K562 (cell line): ENCODE measurements around the gene CCPG1. TPM values are rescaled to one million over a fixed set of nuclear protein-coding genes. Genes with fewer than 3 reads are reported as not detected.

Experiments
- ARNT ChIP-seq, 2 experiments: fragments of 450-650 bp; IDR thresholded peaks; 2 replicates each; pipeline ENCODE4 v1.6.1; 2016; ENCODE audit warnings: mild to moderate bottlenecking in 1 of 2
- ASH1L ChIP-seq: fragments of 450-650 bp; IDR thresholded peaks from 2 replicates; pipeline ENCODE4 v1.6.1; 2018; ENCODE audit warnings: borderline replicate concordance, mild to moderate bottlenecking, low read depth; ENCODE audit not compliant: partially characterized antibody
- CC2D1A ChIP-seq: fragments of 450-650 bp; IDR thresholded peaks from 2 replicates; pipeline ENCODE4 v1.6.1; 2017; ENCODE audit warnings: mild to moderate bottlenecking
- E2F6 ChIP-seq, 2 experiments: IDR thresholded peaks; 2 replicates each; pipeline ENCODE4 v1.6.1; 2011; ENCODE audit warnings: borderline replicate concordance in 1 of 2, control low read depth in 1 of 2, low read depth in 1 of 2, low read length in 1 of 2, mild to moderate bottlenecking in 1 of 2, mixed read lengths in 1 of 2, moderate library complexity in 1 of 2; ENCODE audit not compliant: insufficient read depth in 1 of 2, insufficient read length in 1 of 2, poor library complexity in 1 of 2, severe bottlenecking in 1 of 2; ENCODE audit errors: extremely low read depth in 1 of 2
- FOXK2 ChIP-seq, 2 experiments: fragments of 450-650 bp; IDR thresholded peaks in 1 of 2; conservative IDR thresholded peaks in 1 of 2; 2 replicates each; pipeline ENCODE4 v1.6.1; 2016; ENCODE audit warnings: low read depth in 2 of 2, mild to moderate bottlenecking in 1 of 2
- HOXB6 ChIP-seq: fragments of 250-450 bp; sonication (Bioruptor Pico); IDR thresholded peaks from 2 replicates; pipeline ENCODE4 v1.5.1; 2022; ENCODE audit warnings: mild to moderate bottlenecking, borderline replicate concordance
- MED1 ChIP-seq: sonication (generic); formaldehyde crosslinking; IDR thresholded peaks from 2 replicates; pipeline ENCODE4 v1.8.1; 2023; ENCODE audit warnings: missing genetic modification reagents, borderline replicate concordance
- NFRKB ChIP-seq: fragments of 450-650 bp; IDR thresholded peaks from 2 replicates; pipeline ENCODE4 v1.6.1; 2016; ENCODE audit warnings: low read depth
- RNF219 ChIP-seq: fragments of 250-450 bp; sonication (Bioruptor Pico); IDR thresholded peaks from 2 replicates; pipeline ENCODE4 v1.5.0; 2022; ENCODE audit warnings: mild to moderate bottlenecking
- SIN3A ChIP-seq, 2 experiments: fragments of 150-350 bp in 1 of 2; IDR thresholded peaks; 2 replicates each; pipeline ENCODE4 v1.6.1; 2011 to 2016; ENCODE audit warnings: borderline replicate concordance in 2 of 2, low read depth in 2 of 2, low read length in 2 of 2, mild to moderate bottlenecking in 2 of 2, moderate library complexity in 2 of 2; ENCODE audit not compliant: control insufficient read depth in 1 of 2
- SRSF7 ChIP-seq: fragments of 200-400 bp; formaldehyde crosslinking; optimal IDR thresholded peaks from 2 replicates; pipeline ENCODE3; 2017; ENCODE audit warnings: mild to moderate bottlenecking, low read depth, low read length
- XRCC3 ChIP-seq: fragments of 450-650 bp; IDR thresholded peaks from 2 replicates; pipeline ENCODE4 v1.6.1; 2017; ENCODE audit warnings: mild to moderate bottlenecking, moderate library complexity
- ZNF274 ChIP-seq: IDR thresholded peaks from 2 replicates; pipeline ENCODE4 v1.6.1; 2011; ENCODE audit warnings: low read depth, mild to moderate bottlenecking, low read length, moderate library complexity, borderline replicate concordance
- polyA plus RNA-seq, 8 experiments: library from polyadenylated mRNA; depleted of rRNA in 4 of 8; stranded (reverse) in 5 of 8; unstranded in 3 of 8; fragments of >200 nt; fragmentation: Nextera tagmentation in 2 of 8; fragmentation: Illumina TruSeq in 1 of 8; extraction: Ambion mirVana in 2 of 8; extraction: Trizol in 1 of 8; gene quantifications; 2 replicates each; pipeline versions ENCODE4 v1.2.1 to v1.2.3, GENCODE V29; 2011 to 2014; ENCODE audit warnings: inconsistent platforms in 1 of 8, missing spikeins in 1 of 8
- total RNA-seq, 7 experiments: library from RNA; depleted of rRNA in 6 of 7; stranded (reverse); fragments of >200 nt in 6 of 7; fragmentation: Illumina TruSeq in 2 of 7; extraction: Trizol in 2 of 7; gene quantifications; 2 replicates each; pipeline versions ENCODE4 v1.2.1 to v1.2.3, GENCODE V29; 2011 to 2021; ENCODE audit warnings: low replicate concordance in 1 of 7
- TF ChIP-seq, protein P1 (sequence below): sonication (generic); formaldehyde crosslinking; IDR thresholded peaks from 2 replicates; pipeline ENCODE4 v1.8.0; 2022; ENCODE audit warnings: mild to moderate bottlenecking, missing genetic modification reagents

The CCPG1 gene
- total and polyA plus RNA-seq, 9 of the 15 experiments (the other 6 are each of a cell fraction or from before 2014, with no cell fraction given) = 33.0 to 54.9 (median 41.1) TPM

- TF ChIP-seq, protein P1, sequence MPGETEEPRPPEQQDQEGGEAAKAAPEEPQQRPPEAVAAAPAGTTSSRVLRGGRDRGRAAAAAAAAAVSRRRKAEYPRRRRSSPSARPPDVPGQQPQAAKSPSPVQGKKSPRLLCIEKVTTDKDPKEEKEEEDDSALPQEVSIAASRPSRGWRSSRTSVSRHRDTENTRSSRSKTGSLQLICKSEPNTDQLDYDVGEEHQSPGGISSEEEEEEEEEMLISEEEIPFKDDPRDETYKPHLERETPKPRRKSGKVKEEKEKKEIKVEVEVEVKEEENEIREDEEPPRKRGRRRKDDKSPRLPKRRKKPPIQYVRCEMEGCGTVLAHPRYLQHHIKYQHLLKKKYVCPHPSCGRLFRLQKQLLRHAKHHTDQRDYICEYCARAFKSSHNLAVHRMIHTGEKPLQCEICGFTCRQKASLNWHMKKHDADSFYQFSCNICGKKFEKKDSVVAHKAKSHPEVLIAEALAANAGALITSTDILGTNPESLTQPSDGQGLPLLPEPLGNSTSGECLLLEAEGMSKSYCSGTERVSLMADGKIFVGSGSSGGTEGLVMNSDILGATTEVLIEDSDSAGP = no peak
- TF ChIP-seq RNF219 (CRISPR knock-in tag) (no peak), SRSF7 (no peak), ZNF274 (no peak), ASH1L (no peak), CC2D1A (0 out of 2 replicates have a peak, but pooled peaks have one; percentile 16), XRCC3 (no peak), ARNT (IDR thresholded peaks at IDR 0.05) (no peak), MED1 (CRISPR knock-in tag) (no peak), NFRKB (no peak), HOXB6 (no peak), E2F6 (IDR thresholded peaks at IDR 0.05; ENCODE audit: borderline replicate concordance in 1 of 2, extremely low read depth in 1 of 2, insufficient read depth in 1 of 2, insufficient read length in 1 of 2, low read depth in 1 of 2, low read length in 1 of 2, poor library complexity in 1 of 2, severe bottlenecking in 1 of 2) (no peak), FOXK2 (conservative IDR thresholded peaks at IDR 0.05 in 1 of 2, IDR thresholded peaks at IDR 0.05 in 1 of 2; ENCODE audit: low read depth in 2 of 2) (no peak), SIN3A (IDR thresholded peaks at IDR 0.05; ENCODE audit: borderline replicate concordance in 2 of 2, control insufficient read depth in 1 of 2, low read depth in 2 of 2, low read length in 2 of 2) (no peak)
Observed at GRCh38 chr15:55434989-55435825, 27.0 kb upstream of the CCPG1 start (continued).
